ENCODE data around the gene CPVL. TPM values are rescaled to one million over a fixed set of nuclear protein-coding genes. Genes with fewer than 3 reads are reported as not detected.
A peak's percentile ranks its signal among the peaks of the same experiment; 100 is the strongest.
"Not testable (repeated sequence)": the region's sequence is repeated elsewhere in the genome, so short reads cannot be mapped to it uniquely, and the experiment has no call there.

CPVL gene
- total and polyA plus RNA-seq, 2 donors (not counting 1 experiment from before 2014, with no cell fraction given), result 0.17 TPM; not detected in 1

DNA sequence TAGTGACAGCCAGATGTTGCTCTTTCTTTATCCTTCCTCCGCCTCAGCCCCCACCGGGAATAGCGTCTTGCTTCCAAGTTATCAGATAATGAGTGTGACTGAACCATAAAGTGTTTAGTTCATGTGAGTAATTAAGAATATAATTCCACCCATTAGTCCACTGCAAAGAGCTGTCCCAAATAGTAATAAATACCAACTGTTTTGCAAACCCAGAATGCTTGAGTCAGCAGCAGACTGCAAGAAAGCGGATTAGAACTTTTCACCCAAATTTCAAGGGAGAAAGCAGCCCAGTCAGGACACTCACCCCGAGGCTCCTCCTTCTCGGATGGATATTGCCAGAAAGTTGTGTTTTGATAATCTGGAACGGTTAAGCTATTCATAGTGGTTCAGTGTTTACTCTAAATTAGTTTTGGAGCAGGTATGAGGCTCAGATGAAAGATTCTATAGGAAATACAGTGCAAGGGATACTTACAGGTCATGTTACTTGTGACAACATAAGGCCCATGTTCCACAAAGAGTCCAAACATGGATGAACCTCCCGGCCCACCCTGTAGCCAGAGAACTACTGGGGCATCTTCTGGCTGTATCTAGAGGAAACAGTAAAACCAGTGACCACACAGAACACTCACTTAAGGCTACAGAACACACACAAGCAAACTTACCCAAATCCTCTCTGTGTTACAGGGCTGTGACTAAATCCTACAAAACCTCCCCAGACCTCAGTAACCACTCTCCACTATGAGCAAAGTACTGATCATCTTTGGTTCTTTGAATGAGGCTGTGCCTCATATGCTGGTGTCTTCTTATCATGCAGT is 50.5 kb downstream of the CPVL start:
- Histone ChIP-seq H3K4me2 (ENCODE audit: extremely low read depth, insufficient read depth, low read length) (no peak overlapping the region), H2AFZ (ENCODE audit: low read length) (no peak overlapping the region), H3K9ac (ENCODE audit: insufficient read depth, low read length) (no peak overlapping the region), H3K36me3 (ENCODE audit: control insufficient read depth, insufficient read depth, low read length) (no peaks in the 10 kb centered on the region), H3K4me3 (replicated peaks in 1 of 4; ENCODE audit: control extremely low read depth in 1 of 4, insufficient read depth in 1 of 4, low read depth in 3 of 4, low read length in 4 of 4) (no peak overlapping the region), H3K79me2 (ENCODE audit: control insufficient read depth, insufficient read depth, low read length) (no peaks in the 10 kb centered on the region), H4K20me1 (ENCODE audit: control insufficient read depth, extremely low read depth, insufficient read depth, low read length) (no peaks in the 10 kb centered on the region), H3K9me3 (ENCODE audit: control insufficient read depth, insufficient read depth, low read depth, low read length) (no peaks in the 10 kb centered on the region), H3K27ac (ENCODE audit: insufficient read depth, low read length) (no peak overlapping the region), H3K27me3 (ENCODE audit: control insufficient read depth, insufficient read depth, low read length) (no peaks in the 10 kb centered on the region), H3K4me1 (ENCODE audit: control insufficient read depth, extremely low read depth, insufficient read depth, low read length) (no peaks in the 10 kb centered on the region)
- peak in 1 of 2 donors; percentile 57 for DNase-seq (ENCODE audit: low read depth in 2 of 2)
- TF ChIP-seq, protein P1, sequence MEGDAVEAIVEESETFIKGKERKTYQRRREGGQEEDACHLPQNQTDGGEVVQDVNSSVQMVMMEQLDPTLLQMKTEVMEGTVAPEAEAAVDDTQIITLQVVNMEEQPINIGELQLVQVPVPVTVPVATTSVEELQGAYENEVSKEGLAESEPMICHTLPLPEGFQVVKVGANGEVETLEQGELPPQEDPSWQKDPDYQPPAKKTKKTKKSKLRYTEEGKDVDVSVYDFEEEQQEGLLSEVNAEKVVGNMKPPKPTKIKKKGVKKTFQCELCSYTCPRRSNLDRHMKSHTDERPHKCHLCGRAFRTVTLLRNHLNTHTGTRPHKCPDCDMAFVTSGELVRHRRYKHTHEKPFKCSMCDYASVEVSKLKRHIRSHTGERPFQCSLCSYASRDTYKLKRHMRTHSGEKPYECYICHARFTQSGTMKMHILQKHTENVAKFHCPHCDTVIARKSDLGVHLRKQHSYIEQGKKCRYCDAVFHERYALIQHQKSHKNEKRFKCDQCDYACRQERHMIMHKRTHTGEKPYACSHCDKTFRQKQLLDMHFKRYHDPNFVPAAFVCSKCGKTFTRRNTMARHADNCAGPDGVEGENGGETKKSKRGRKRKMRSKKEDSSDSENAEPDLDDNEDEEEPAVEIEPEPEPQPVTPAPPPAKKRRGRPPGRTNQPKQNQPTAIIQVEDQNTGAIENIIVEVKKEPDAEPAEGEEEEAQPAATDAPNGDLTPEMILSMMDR (conservative IDR thresholded peaks at IDR 0.05 in 1 of 2, IDR thresholded peaks at IDR 0.05 in 1 of 2; ENCODE audit: low read depth in 1 of 2, low read length in 2 of 2), result no peak
- no peak for TF ChIP-seq EZH2 (IDR thresholded peaks at IDR 0.05; ENCODE audit: low read length, missing control alignments)

DNA sequence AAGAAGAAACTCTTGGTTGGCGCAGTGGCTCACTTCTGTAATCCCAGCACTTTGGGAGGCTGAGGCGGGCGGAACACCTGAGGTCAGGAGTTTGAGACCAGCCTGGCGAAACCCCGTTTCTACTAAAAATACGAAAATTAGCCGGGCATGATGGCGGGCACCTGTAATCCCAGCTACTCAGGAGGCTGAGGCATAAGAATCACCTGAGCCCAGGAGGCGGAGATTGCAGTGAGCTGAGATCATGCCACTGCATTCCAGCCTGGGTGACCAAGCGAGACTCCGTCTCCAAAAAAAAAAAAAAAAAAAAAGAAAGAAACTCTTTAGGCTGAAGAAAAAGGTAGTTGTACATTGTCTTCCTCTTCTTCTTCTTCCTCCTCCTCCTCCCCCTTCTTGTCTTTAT is 53.2 kb downstream of the CPVL start:
- not testable (repeated sequence) for H3K9me3 ChIP-seq (ENCODE audit: control insufficient read depth, insufficient read depth, low read depth, low read length); H3K36me3 ChIP-seq (ENCODE audit: control insufficient read depth, insufficient read depth, low read length); H3K9ac ChIP-seq (ENCODE audit: insufficient read depth, low read length); H3K79me2 ChIP-seq (ENCODE audit: control insufficient read depth, insufficient read depth, low read length); H4K20me1 ChIP-seq (ENCODE audit: control insufficient read depth, extremely low read depth, insufficient read depth, low read length); H3K4me1 ChIP-seq (ENCODE audit: control insufficient read depth, extremely low read depth, insufficient read depth, low read length); H3K27me3 ChIP-seq (ENCODE audit: control insufficient read depth, insufficient read depth, low read length); DNase-seq (ENCODE audit: low read depth in 2 of 2); H3K4me3 ChIP-seq (replicated peaks in 1 of 4; ENCODE audit: control extremely low read depth in 1 of 4, insufficient read depth in 1 of 4, low read depth in 3 of 4, low read length in 4 of 4); H3K4me2 ChIP-seq (ENCODE audit: extremely low read depth, insufficient read depth, low read length); H3K27ac ChIP-seq (ENCODE audit: insufficient read depth, low read length); H2AFZ ChIP-seq (ENCODE audit: low read length)

GRCh38 chr7:29091715-29092114 is 54.6 kb downstream of the CPVL start:
- TF ChIP-seq, protein P1 (conservative IDR thresholded peaks at IDR 0.05 in 1 of 2, IDR thresholded peaks at IDR 0.05 in 1 of 2; ENCODE audit: low read depth in 1 of 2, low read length in 2 of 2), result peak in 1 of 2 donors; percentile 14
- no peak for TF ChIP-seq EZH2 (IDR thresholded peaks at IDR 0.05; ENCODE audit: low read length, missing control alignments)
- peak overlapping the region; percentile 18 to 45 (median 32) for H3K4me3 ChIP-seq (replicated peaks in 1 of 4; ENCODE audit: control extremely low read depth in 1 of 4, insufficient read depth in 1 of 4, low read depth in 3 of 4, low read length in 4 of 4)
- H2AFZ ChIP-seq (ENCODE audit: low read length), result peak overlapping the region; percentile 70
- no peak overlapping the region for H3K9ac ChIP-seq (ENCODE audit: insufficient read depth, low read length)
- no peak overlapping the region for H3K27ac ChIP-seq (ENCODE audit: insufficient read depth, low read length)
- H3K9me3 ChIP-seq (ENCODE audit: control insufficient read depth, insufficient read depth, low read depth, low read length), result no peaks in the 10 kb centered on the region
- H3K79me2 ChIP-seq (ENCODE audit: control insufficient read depth, insufficient read depth, low read length), result no peaks in the 10 kb centered on the region
- H4K20me1 ChIP-seq (ENCODE audit: control insufficient read depth, extremely low read depth, insufficient read depth, low read length), result no peaks in the 10 kb centered on the region
- peak overlapping the region; percentile 86 for H3K4me2 ChIP-seq (ENCODE audit: extremely low read depth, insufficient read depth, low read length)
- peak in 1 of 2 donors; percentile 48 for DNase-seq (ENCODE audit: low read depth in 2 of 2)
- no peaks in the 10 kb centered on the region for H3K27me3 ChIP-seq (ENCODE audit: control insufficient read depth, insufficient read depth, low read length)
- H3K36me3 ChIP-seq (ENCODE audit: control insufficient read depth, insufficient read depth, low read length), result no peaks in the 10 kb centered on the region
- no peaks in the 10 kb centered on the region for H3K4me1 ChIP-seq (ENCODE audit: control insufficient read depth, extremely low read depth, insufficient read depth, low read length)

Data from fibroblast of lung (primary cell).